Left ventricle myocardium superior (tissue), 1 donor: Measurements from ENCODE around the gene PBRM1. TPM values are rescaled to one million over a fixed set of nuclear protein-coding genes. Genes with fewer than 3 reads are reported as not detected.

Experiments
- ATAC-seq: fragments of 200-7000 bp; cut with Tn5 transposase; one replicate; pipeline ENCODE4 v1.9.1; 2020; ENCODE audit warnings: mild to moderate bottlenecking, moderate library complexity
- DNase-seq: peaks from one replicate; pipeline ENCODE4 v3.0.0-alpha.2; 2020
- intact Hi-C: fragments of 100-400 bp; cut with micrococcal nuclease; formaldehyde crosslinking; loops from one replicate; pipeline ENCODE4 v1.11.0; 2022
- total RNA-seq: library from RNA; stranded (reverse); fragmentation: NEBNext Ultra II Directional; extraction: Animal tissue kit (Norgen Biotek cat#: 25700); gene quantifications from one replicate; pipeline ENCODE4 v1.2.1, GENCODE V29; 2021
- donor health status: DM: no; HTN: yes; CAD: no; lungs with severe emphysema.

The PBRM1 gene
- total RNA-seq, 1 donor from 2014 or later = 55.0 TPM

DNA sequence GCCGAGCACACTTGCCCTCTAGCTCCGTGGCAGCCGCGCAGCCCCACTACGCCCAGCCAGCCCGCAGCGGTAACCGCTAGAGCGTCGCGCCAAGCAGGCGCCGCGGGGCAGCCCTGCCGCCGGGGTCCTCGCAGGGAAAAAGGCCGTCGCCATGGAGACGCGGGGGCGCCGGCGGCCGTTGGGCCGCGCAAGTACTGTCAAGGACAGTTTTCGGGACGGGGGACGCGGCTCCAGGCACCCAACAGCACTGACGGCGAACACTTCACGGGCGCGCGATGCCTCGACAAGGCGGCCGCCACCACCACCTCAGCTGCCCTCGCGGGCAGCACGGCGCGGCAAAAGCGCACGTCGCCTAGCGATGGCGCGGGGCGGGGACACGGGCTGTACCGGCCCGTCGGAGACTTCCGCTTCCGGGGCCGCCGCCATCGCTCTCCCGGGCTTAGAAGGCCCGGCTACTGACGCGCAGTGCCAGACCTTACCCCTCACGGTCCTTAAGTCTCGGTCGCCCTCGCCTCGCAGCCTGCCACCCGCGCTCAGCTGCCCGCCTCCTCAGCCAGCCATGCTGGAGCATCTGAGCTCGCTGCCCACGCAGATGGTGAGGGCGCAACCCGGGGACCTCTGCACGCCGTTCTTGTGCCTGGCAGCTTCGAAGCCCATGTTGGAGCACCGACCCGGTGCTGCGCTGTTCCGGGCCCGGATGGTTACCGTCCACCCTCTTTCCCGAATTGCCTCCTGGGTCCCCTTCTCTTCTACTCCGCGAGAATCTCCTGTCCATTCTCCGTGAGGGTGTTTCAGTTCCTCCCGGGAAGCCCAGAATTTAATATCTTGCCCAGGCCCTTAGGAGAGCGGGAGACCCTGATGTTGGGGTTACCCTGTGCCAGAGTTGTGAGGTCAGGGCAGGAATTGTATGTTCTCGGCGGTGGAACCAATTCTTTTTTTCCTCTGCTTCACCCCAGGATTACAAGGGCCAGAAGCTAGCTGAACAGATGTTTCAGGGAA lies 20.3 kb upstream of the PBRM1 start, which contains the start of the genes GLT8D1 and SPCS1:
TSS of gene GLT8D1 (minus strand) at position 104 of the 999 bp plus-strand sequence. CDS start 5,331 bp downstream, outside the sequence.
TSS of gene SPCS1 (plus strand) at position 419 of the 999 bp plus-strand sequence. CDS start at position 560, 141 bp downstream.
- DNase-seq (peak; percentile 93), ATAC-seq (peak; percentile 95)
- intact Hi-C loops = no loop called here

DNA sequence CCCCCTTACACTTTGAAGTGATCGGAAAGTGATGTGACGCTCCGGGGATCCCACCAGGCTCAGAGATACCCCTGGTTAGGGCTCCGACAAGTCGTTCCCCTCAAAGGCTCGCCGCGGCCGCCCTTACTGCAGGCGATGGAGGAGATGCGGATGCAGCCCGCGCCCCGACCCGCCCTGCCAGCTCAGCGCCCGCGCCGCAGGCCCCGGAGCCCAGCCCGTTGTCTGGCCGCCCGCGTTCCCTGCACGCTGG lies 19.6 kb upstream of the PBRM1 start:
- ATAC-seq = no peak
- intact Hi-C loops = no loop called here
- DNase-seq = no peak

DNA sequence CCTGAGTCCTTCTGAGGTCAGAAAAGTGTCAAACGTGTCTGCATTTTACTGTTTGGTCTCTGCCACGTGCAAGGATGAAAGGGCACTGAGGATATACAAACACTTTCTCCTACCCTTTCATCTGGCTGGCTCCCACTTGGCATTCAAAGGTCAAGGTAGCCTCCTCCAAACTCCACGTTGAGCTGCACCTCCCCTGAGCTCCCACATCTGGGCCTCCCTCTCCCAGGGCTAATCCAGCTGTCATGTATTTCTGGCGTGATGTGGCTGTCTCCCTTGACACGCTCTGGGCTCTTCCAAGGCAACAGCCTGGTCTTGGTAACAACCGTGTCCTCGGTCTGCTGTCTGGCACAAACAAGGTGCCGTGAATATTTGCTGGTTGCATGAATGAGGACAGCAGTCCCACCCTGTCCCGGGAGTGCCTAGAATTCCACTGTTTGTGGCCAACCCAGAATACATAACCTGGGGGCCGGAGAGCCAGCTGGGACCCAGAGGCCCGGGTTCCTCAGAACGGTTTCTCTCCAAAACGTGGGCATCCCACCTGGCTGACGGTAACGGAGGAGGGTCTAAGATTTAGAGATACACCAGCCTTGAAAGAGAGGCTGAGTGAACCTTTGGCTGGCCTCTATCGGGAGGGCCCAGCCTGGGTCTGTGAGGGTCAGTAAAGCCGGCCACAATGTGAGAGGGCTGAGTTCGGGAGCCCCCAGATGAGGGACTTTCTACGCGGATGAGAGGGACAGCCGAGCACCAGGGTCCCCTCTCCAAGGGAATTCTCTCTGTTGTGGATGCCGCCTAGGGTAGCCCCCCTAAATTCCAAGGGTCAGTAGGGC lies 19.1 kb upstream of the PBRM1 start:
- peak; percentile 35 for DNase-seq
- intact Hi-C loops = no loop called here

GRCh38 chr3:52703341-52703740 lies 17.6 kb upstream of the PBRM1 start:
- DNase-seq (no peak), ATAC-seq (no peak)
- intact Hi-C loops = no loop called here

More for the DNA sequence above, 19.1 kb upstream of the PBRM1 start:
- peak; percentile 15 for ATAC-seq

- no peak for DNase-seq
- intact Hi-C loops = no loop called here
Observed at GRCh38 chr3:52697632-52697965, 11.9 kb upstream of the PBRM1 start.

GRCh38 chr3:52696830-52697631 lies 11.3 kb upstream of the PBRM1 start:
- DNase-seq (no peak), ATAC-seq (no peak)
- intact Hi-C loops = no loop called here

More at GRCh38 chr3:52697632-52697965, 11.9 kb upstream of the PBRM1 start:
- ATAC-seq = no peak

DNA sequence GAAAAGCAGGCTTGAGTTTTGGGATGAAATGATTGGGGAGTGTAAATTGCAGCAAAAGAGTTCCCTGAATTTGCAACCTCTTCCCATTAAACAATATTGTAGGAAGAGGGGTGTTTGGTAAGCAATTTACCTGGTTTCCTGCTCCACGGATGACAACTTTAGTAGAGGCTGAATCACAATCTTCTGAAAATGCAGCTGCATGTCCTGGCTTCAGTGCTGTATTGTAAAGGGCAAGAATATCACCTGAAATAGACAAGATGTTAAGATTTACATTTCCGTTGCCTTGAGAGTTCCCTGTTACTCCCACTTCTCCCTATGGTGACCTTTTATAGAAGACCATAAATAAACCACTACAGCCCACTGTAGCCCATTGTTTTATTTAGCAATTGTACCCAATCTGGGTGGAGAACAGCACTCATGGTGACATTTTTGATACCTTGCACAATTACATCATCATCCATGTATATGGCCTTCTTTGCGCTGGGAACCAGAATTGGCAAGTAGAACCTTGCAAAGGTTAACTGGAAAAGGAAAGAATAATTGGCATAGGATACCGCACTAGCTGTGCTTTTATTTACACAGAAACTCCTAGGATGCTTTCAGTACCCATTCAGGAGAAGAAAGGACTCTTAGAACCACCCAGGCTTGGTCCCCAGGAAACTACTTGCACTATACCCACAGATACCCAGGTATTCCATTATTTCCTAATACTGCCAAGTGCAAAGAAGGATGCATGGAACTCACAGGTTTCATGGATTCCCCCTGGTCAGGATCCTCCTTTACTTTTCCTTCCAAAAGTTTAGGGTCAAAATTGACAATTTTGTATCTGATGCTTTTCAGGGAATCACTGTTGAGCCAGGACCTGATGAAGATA lies 10.3 kb upstream of the PBRM1 start:
- intact Hi-C loops = no loop called here

DNA sequence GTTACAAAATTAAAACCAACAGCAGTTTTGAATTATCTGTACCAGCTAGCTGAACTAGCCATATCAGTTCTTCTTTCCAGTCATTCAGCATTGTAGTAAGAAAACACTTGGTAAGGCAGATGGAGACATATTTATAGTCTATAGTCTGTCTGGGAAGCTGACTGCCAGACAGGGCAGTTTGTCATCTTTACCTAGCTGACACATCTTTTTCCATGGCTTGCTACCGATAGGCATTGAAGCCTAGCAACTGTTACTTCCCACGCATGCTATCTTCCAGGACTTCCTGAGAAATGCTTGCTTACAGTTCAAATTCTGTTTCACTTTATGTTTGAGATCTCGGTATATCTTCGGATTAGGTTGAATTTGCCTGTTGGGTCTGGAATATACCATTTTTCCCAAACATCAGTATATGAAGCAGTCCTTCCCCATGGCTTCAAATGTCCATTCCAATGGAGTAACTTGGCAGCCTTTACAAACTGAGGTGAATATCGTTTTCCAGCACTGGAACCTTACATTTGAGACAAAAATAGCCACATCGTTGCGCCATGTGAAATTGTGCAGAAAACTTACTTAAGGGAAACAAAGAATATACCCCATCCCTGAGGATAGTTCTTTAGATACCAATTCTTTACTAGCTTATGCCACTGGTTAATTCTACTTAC lies 8.9 kb upstream of the PBRM1 start:
- intact Hi-C loops = no loop called here
- ATAC-seq (no peak), DNase-seq (no peak)

More for the DNA sequence above, 10.3 kb upstream of the PBRM1 start:
- DNase-seq (no peak), ATAC-seq (no peak)

DNA sequence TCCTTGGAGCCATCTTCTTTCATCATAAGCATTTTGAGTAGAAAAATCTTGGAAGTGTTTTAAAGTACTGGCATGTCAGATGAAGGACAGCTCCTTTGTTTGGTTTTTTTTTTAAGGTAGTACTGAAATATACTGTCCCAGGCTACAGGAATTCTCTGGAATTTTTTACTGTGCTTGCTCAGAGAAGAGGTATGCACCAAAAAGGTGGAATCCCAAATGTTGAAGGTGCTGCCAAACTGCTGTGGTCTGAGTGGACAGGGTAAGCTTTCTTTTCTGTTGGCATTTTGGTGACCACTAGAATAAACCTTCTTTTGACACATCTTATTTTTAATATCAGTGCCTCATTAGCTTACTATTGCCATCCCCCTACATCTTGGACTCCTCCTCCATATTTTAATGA lies 7.4 kb upstream of the PBRM1 start:
- intact Hi-C loops = no loop called here
- ATAC-seq (no peak), DNase-seq (no peak)

GRCh38 chr3:52690560-52690959 lies 4.8 kb upstream of the PBRM1 start:
- DNase-seq = no peak
- intact Hi-C loops = no loop called here
- no peak for ATAC-seq

- intact Hi-C loops = no loop called here
- DNase-seq = no peak
- no peak for ATAC-seq
Observed at GRCh38 chr3:52689151-52689550, 3.4 kb upstream of the PBRM1 start.

GRCh38 chr3:52688266-52688665 lies 2.6 kb upstream of the PBRM1 start:
- ATAC-seq (no peak), DNase-seq (no peak)
- intact Hi-C loops = no loop called here

DNA sequence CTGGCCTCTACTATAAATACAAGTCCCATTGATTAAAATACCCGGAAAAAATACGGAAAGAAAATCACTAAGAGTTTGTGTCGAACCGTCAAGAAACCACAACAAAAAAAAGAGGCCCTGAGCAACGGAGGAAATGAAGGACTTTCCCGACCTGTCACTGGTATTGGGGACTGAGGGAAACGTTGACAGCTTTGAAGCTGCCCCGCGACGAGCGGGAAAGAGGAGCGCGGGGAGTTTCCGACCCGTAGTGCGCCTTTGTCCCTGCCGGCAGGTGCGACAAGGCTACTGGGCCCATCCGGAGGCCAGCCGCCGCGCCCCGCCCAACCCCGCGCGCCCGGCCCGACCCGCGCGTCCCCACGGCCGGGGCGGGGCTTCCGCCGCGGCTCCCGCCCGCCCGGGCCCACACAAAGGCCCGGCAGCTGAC lies 416 bp downstream of the PBRM1 start:
- DNase-seq (peak; percentile 91), ATAC-seq (peak; percentile 94)
- intact Hi-C loops = no loop called here

- intact Hi-C loops = no loop called here
- ATAC-seq (no peak), DNase-seq (no peak)
Observed at GRCh38 chr3:52684184-52684583, 1.5 kb downstream of the PBRM1 start.

DNA sequence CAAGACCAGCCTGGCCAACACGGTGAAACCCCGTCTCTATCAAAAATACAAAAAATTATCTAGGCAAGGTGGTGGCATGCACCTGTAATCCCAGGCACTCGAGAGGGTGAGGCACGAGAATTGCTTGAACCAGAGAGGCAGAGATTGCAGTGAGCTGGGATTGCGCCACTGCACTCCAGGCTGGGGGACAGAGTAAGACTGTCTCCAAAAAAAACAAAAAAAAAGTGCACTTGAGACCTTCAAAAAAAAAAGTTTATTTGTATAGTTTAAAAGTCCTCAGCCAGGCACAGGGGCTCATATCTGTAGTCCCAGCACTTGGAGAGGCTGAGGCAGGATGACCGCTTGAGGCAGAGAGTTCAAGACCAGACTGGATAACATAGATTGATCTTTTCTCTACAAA lies 2.1 kb downstream of the PBRM1 start:
- ATAC-seq (no peak), DNase-seq (no peak)
- intact Hi-C loops = no loop called here

DNA sequence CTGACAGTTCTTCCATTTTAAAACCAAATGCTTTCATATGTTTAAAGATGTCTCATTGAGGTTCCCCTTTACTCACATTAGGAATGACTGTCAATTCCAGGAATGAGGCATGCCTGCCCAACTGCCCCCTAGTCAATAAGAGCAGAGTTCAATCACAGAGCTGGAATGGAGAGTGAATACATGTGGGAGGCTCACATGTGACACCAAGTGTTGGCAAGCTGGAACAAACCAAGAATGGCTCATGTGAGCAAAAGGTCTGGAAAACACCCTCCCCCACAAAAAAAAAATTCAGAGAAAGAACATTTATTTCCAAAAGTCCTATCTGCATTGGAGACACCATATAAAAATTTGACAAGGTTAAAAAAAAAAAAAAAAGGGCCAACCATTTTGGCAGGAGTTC lies 3.7 kb downstream of the PBRM1 start:
- ATAC-seq (peak; percentile 13), DNase-seq (no peak)
- intact Hi-C loops = no loop called here

DNA sequence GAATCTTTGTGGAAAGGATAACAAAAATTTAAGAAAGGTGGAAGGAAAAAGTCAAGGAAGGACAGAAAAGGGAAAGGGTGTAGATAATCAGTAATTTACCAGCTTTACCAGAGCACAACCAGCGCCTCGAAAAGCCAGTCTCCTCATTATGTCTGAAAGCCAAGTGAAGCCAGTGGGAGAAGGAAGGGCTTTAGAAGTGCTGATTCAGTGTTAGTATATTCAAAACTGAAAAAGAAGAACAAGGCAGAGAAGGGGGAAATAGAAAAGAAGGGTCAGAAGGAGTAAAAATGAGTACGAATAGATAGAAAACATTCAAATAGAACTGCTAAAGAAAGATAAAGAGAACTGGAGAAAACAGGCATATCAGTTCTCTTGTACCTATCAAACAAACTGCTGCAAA lies 4.1 kb downstream of the PBRM1 start:
- no peak for DNase-seq
- intact Hi-C loops = no loop called here
- ATAC-seq = no peak

GRCh38 chr3:52679811-52680210 lies 5.9 kb downstream of the PBRM1 start:
- ATAC-seq = no peak
- intact Hi-C loops = no loop called here
- no peak for DNase-seq
